Uterus (tissue), 2 donors: ENCODE measurements around the gene SYTL3.

Source experiments
- CTCF ChIP-seq, 4 experiments: fragments of 200-600 bp in 2 of 4; fragments of 450-650 bp in 2 of 4; sonication (generic) in 2 of 4; IDR thresholded peaks; one replicate each; pipeline ENCODE4 v1.5.1; 2016 to 2019; ENCODE audit warnings: antibody characterized with exemption in 4 of 4, mild to moderate bottlenecking in 2 of 4, moderate library complexity in 1 of 4
- POLR2A ChIP-seq, 2 donors: fragments of 450-650 bp; IDR thresholded peaks; one replicate each; pipeline ENCODE4 v1.6.1; 2016; ENCODE audit warnings: antibody characterized with exemption in 2 of 2, mild to moderate bottlenecking in 1 of 2, moderate library complexity in 1 of 2

GRCh38 chr6:158668707-158669103, 18.9 kb downstream of the SYTL3 start:
- TF ChIP-seq CTCF (IDR thresholded peaks at IDR 0.05) (no peak), POLR2A (IDR thresholded peaks at IDR 0.05) (no peak)
